ENCODE measurements around the gene ZFYVE9. TPM values are rescaled to one million over a fixed set of nuclear protein-coding genes. Genes with fewer than 3 reads are reported as not detected.
"Not testable (repeated sequence)": the region's sequence is repeated elsewhere in the genome, so short reads cannot be mapped to it uniquely, and the experiment has no call there.

The ZFYVE9 gene
- total RNA-seq, 4 donors from 2014 or later = 12.7 to 31.1 (median 16.2) TPM

DNA sequence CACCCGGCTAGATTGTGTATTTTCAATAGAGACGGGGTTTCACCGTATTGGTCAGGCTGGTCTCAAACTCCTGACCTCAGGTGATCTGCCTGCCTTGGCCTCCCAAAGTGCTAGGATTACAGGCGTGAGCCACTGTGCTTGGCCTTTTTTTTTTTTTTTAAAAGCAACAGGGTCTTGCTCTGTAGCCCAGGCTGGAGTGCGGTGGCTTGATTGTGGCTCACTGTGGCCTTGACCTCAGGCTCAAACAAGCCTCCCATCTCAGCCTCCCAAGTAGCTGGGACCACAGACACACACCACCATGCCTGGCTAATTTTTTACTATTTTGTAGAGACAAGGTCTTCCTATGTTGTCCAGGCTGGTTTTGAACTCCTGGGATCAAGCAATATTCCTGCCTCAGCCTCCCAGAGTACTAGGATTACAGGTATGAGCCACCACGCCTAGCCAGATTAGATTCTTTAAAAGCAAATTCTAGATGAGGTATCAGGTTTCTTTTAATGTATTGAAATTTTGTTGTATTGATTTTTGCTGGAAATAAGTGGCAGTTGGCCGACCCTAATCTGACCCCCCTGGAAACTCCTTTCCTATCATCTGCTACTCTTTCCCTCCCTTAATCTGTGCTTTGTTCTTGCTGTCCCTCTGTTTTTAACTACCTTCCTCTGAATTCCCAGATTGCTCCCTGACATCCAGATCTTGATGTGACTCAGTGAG is 26.6 kb downstream of the ZFYVE9 start:
- Histone ChIP-seq H3K9me3 (no peaks in the 10 kb centered on the region), H3K4me3 (no peak overlapping the region), H3K4me1 (no peaks in the 10 kb centered on the region), H3K27ac (no peak overlapping the region), H3K27me3 (no peaks in the 10 kb centered on the region), H3K36me3 (no peaks in the 10 kb centered on the region)
- no peak for DNase-seq
- intact Hi-C loops (cut with DNase I) = no loop called here
- WGBS, 2 donors = 89 to 95% methylated on average over 4 to 5 of the region's 7 CpGs
- TF ChIP-seq POLR2A (IDR thresholded peaks at IDR 0.05) (no peak), CTCF (IDR thresholded peaks at IDR 0.05) (no peak)

DNA sequence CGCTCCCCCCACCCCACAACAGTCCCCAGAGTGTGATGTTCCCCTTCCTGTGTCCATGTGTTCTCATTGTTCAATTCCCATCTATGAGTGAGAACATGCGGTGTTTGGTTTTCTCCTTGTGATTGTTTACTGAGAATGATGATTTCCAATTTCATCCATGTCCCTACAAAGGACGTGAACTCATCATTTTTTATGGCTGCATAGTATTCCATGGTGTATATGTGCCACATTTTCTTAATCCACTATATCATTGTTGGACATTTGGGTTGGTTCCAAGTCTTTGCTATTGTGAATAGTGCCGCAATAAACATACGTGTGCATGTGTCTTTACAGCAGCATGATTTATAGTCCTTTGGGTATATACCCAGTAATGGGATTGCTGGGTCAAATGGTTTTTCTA is 29.3 kb downstream of the ZFYVE9 start:
- intact Hi-C loops (cut with DNase I); H3K4me1 ChIP-seq; H3K4me3 ChIP-seq; H3K9me3 ChIP-seq; DNase-seq; H3K36me3 ChIP-seq; H3K27ac ChIP-seq; H3K27me3 ChIP-seq: not testable (repeated sequence)
- WGBS, 2 donors = 91 to 95% methylated on average over 4 to 5 of the region's 5 CpGs

DNA sequence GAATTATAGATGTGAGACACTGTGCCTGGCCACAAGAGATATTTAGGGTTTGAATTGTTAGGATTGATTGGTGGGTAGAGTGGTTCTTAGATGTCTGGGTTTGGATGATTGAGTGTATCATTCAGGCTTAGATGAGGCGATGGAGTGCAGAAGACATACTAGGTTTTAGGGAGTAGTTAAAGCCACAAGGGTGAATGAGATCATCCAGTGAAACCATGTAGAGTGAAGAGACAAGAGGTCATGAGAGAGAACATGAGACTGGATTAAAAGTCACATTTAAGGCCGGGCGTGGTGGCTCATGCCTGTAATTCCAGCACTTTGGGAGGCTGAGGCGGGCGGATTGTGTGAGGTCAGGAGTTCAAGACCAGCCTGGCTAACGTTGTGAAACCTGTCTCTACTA is 37.2 kb downstream of the ZFYVE9 start:
- H3K9me3 ChIP-seq = no peaks in the 10 kb centered on the region
- H3K4me1 ChIP-seq = peaks cover 0 to 17% (median 0%) of the 10 kb centered on the region in 3 donors
- TF ChIP-seq CTCF (IDR thresholded peaks at IDR 0.05) = no peak
- 47 to 67% methylated on average over 6 of the region's 6 CpGs for WGBS, 2 donors
- H3K27ac ChIP-seq = no peak overlapping the region
- intact Hi-C loops (cut with DNase I) = no loop called here
- H3K27me3 ChIP-seq = no peaks in the 10 kb centered on the region
- H3K4me3 ChIP-seq = no peak overlapping the region
- DNase-seq = no peak
- H3K36me3 ChIP-seq = no peaks in the 10 kb centered on the region

DNA sequence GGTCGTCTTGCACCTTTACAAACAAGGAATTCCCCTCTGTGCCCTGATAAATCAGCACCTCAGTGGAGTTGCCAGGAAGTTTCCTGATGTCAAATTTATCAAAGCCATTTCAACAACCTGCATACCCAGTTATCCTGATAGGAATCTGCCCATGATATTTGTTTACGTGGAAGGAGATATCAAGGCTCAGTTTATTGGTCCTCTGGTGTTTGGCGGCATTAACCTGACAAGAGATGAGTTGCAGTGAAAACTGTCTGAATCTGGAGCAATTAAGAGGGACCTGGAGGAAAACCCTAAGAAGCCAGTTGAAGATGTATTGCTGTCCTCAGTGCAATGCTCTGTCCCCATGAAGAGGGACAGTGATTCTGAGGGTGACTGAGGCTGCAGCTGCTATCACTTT is 38.3 kb downstream of the ZFYVE9 start:
- no peaks in the 10 kb centered on the region for H3K27me3 ChIP-seq

GRCh38 chr1:52181759-52182158 is 39.9 kb downstream of the ZFYVE9 start:
- intact Hi-C loops (cut with DNase I); H3K4me3 ChIP-seq; H3K9me3 ChIP-seq; H3K27me3 ChIP-seq; H3K36me3 ChIP-seq; DNase-seq; H3K27ac ChIP-seq: not testable (repeated sequence)
- H3K4me1 ChIP-seq = peaks cover 0 to 14% (median 4%) of the 10 kb centered on the region in 3 donors
- 80% methylated on average over 1 of the region's 36 CpGs; no CpG with 5 or more reads in 1 of the 2 donors for WGBS, 2 donors

More for the DNA sequence above, 38.3 kb downstream of the ZFYVE9 start:
- Histone ChIP-seq H3K36me3 (no peaks in the 10 kb centered on the region), H3K9me3 (no peaks in the 10 kb centered on the region), H3K27ac (no peak overlapping the region), H3K4me1 (peaks cover 0 to 17% (median 0%) of the 10 kb centered on the region in 3 donors), H3K4me3 (no peak overlapping the region)
- no peak for DNase-seq
- WGBS, 2 donors = 78 to 81% methylated on average over 3 of the region's 3 CpGs
- intact Hi-C loops (cut with DNase I) = no loop called here
- TF ChIP-seq CTCF (IDR thresholded peaks at IDR 0.05) = no peak
- TF ChIP-seq POLR2A (IDR thresholded peaks at IDR 0.05) = no peak

DNA sequence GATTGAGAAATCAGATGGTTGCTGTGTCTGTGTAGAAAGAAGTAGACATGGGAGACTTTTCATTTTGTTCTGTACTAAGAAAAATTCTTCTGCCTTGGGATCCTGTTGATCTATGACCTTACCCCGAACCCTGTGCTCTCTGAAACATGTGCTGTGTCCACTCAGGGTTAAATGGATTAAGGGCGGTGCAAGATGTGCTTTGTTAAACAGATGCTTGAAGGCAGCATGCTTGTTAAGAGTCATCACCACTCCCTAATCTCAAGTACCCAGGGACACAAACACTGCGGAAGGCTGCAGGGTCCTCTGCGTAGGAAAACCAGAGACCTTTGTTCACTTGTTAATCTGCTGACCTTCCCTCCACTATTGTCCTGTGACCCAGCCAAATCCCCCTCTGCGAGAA is 40.4 kb downstream of the ZFYVE9 start:
- intact Hi-C loops (cut with DNase I); H3K27me3 ChIP-seq; H3K4me1 ChIP-seq; H3K9me3 ChIP-seq; DNase-seq; H3K27ac ChIP-seq; H3K4me3 ChIP-seq; H3K36me3 ChIP-seq: not testable (repeated sequence)
- WGBS, 2 donors = 80 to 83% methylated on average over 5 of the region's 5 CpGs

Data from esophagus squamous epithelium (tissue), 5 donors.